ENCODE measurements around the gene PLEKHH2.
"Not testable (repeated sequence)": the region's sequence is repeated elsewhere in the genome, so short reads cannot be mapped to it uniquely, and the experiment has no call there.

The PLEKHH2 gene

GRCh38 chr2:43642363-43642762 is 5.3 kb downstream of the PLEKHH2 start:
- no peak for DNase-seq

DNA sequence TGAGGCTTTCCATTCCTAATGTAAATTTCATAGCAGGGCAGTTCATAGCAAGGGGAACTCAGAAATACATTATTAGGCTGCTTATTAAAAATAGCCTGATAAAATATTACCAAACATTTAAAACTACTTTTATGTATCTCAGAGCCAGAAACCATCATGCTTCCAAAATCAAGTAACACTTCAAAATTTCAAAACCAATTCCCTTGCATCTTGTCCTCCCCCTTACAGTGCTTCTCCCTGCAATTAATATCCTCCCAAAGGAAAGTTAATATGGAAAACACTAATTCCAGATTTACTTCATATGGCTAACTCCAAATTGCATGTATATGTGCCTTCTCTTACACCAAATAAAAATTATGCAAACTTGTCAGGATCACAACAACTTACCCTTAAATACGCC is 6.6 kb downstream of the PLEKHH2 start:
- DNase-seq: no peak

DNA sequence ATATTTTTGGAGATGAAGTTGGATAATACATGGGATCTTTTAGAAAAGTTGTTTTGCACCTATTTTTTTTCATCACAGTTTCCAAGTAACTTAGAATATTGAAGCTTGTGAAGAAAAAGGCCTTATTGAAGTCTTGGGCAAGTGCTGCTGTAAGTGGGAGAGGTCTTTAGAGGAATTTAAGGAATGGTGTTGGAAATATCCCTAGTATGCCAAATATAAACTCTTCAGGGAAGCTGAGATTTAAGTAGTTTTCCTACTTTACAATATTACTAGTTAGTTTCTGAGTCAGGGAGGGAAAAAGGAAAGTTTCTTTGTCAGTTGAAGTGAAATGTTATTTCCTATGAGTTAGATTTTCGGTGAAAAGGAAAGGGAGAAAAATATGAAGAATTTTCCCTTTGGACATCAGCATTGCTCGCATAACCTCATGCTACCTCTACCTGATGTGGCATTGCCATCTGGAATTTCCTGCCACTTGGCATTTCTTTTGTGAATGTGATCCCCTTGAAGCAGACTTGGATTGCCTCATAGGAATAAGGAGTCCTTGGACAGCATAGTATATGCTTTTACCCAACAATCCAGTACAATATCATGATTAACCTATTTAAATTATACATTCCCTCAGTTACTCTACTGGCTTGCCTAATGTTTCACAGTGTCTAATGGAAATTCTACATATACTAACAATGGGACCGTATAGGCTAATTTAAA is 12.1 kb downstream of the PLEKHH2 start:
- no peak for DNase-seq

GRCh38 chr2:43653506-43653905 is 16.4 kb downstream of the PLEKHH2 start:
- DNase-seq: no peak

GRCh38 chr2:43657241-43657640 is 20.2 kb downstream of the PLEKHH2 start:
- DNase-seq: no peak

DNA sequence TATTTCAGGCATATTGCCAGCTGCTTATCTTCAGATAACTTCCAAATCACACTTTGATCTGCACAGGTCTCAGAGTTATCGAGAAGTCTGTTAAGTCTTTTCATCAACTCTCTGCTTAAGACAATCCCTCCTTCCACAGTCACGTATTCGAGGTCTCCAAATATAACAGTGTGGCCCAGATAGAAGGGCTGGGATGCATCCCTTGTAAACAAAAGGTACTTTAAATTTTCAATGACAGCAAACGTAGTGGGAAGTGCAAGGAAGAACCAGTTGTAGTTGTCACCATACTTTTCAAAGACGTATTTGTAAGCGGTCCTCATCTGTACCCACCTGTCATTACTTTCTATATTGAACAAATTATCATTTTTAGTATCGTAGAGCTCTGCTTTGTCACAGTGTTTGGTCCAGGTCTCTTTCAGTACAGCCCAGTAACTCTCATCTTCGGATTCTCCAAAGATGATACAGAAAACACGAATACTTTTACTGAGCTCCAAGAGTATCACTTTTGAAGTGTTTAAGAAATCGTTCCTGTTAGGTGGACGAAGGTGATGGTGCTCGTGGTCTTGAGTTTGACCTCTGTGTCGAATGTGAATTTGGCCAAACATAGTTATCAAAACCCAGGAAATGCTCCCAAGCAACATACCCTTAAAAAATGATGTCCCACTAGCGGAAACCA is 38.7 kb downstream of the PLEKHH2 start:
- DNase-seq: no peak

GRCh38 chr2:43676322-43677050 is 39.4 kb downstream of the PLEKHH2 start, which contains the start of gene C1GALT1C1L:
Gene C1GALT1C1L (minus strand): TSS chr2:43676429. CDS start chr2:43676322, 107 bp downstream.
- peak; percentile 7 for DNase-seq

DNA sequence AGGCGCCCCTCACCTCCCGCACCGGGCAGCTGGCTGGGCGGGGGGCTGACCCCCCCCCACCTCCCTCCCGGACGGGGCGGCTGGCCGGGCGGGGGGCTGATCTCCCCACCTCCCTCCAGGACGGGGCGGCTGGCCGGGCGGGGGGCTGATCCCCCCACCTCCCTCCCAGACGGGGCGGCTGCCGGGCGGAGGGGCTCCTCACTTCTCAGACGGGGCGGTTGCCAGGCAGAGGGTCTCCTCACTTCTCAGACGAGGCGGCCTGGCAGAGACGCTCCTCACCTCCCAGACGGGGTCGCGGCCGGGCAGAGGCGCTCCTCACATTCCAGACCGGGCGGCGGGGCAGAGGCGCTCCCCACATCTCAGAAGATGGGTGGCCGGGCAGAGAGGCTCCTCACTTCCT is 40.7 kb downstream of the PLEKHH2 start:
- DNase-seq: not testable (repeated sequence)

DNA sequence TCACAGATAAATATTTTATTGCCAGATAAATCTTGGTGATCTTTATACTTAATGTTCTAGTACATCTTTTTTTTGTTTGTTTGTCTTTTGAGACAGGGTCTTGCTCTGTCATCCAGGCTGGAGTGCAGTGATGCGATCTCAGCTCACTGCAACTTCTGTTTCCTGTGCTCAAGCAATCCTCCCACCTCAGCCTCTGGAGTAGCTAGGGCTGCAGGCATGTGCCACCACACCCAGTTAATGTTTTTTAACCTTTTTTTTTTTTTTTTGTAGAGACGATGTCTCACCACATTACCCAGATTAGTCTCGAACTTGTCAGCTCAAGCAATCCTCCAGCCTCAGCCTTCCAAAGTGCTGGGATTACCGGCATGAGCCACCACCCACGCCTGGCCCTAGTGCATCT is 48.3 kb downstream of the PLEKHH2 start:
- DNase-seq: no peak

GRCh38 chr2:43689999-43690398 is 52.9 kb downstream of the PLEKHH2 start:
- DNase-seq: no peak

DNA sequence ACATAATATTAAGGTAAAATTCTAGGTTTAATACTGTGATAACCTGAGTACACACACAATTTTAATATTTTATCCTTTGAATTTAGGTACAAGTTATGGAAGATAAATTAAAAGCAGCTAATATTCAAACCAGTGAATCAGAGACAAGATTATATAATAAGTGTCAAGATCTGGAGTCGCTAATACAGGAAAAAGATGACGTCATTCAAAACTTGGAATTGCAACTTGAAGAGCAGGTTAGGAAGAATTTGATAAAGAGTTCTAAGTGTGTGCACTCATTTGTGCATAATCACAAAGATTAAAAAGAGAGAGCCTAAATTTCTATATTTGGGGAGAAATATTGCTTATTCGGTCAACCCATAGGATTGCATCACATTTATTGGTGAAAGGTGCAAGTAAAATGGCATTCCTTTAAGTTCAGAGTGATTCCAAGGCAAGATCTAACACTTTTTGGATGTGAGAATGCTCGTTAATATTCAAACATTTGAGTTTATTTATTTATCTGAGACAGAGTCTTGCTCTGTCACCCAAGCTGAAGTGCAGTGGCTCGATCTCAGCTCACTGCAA is 55.5 kb downstream of the PLEKHH2 start:
- no peak for DNase-seq

GRCh38 chr2:43698140-43698539 is 61.1 kb downstream of the PLEKHH2 start:
- DNase-seq: not testable (repeated sequence)

DNA sequence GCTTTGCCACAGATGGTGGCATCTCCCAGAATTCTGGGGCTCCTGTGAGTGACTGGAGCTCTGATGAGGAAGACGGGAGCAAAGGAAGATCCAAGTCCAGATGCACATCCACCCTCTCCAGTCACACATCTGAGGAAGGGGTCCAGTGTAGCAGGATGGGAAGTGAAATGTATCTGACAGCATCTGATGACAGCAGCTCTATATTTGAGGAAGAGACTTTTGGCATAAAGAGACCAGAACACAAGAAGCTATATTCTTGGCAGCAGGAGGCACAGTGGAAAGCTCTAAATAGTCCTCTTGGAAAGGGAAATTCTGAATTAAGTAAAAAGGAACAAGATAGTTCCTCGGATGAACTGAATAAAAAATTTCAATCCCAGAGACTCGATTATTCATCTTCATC is 62.7 kb downstream of the PLEKHH2 start:
- no peak for DNase-seq

- DNase-seq: no peak
Observed at GRCh38 chr2:43701111-43701510, 64.1 kb downstream of the PLEKHH2 start.

GRCh38 chr2:43707255-43708015 is 70.4 kb downstream of the PLEKHH2 start:
- DNase-seq: no peak

- no peak for DNase-seq
Observed at GRCh38 chr2:43708178-43708577, 71.1 kb downstream of the PLEKHH2 start.

DNA sequence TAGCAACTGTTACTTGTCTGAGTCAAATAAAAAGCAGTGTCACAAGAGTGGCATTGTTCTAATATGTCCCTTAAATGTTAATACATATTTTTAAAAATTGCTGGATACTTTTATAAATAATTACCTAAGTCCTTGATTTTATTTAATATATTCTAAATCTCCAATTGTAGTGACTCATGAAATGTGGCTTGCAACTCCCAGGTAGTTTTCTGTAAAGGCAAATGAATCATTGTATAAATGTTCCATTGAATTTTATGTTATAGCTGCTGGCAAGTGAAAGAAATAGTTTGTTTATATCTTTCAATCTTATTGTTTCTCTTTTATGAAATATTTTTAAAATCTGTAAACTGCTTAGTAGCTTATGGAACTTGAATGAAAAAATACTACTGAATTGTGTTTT is 71.8 kb downstream of the PLEKHH2 start:
- DNase-seq: no peak

GRCh38 chr2:43710866-43711265 is 73.8 kb downstream of the PLEKHH2 start:
- no peak for DNase-seq

DNA sequence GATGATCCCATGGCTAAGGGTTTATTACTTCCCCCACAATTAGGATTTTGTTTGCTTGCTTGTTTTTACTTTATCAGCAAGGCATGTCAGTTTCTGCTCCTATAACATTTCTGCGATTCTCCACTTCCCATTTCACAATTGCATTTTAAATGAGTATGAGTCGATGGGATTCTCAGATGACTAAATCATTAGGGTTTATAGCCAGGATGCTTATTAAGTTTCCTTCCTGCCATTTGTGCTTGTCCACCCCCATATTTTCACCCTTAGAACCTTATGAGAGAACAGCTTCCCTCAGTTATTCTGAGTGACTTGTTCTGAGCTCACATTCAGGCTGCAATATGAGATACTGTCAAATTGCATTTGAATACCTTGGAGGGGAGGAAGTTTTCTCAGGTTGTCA is 77.1 kb downstream of the PLEKHH2 start:
- DNase-seq: no peak

GRCh38 chr2:43715300-43716098 is 78.4 kb downstream of the PLEKHH2 start:
- DNase-seq: no peak

- no peak for DNase-seq
Observed at GRCh38 chr2:43717322-43717721, 80.3 kb downstream of the PLEKHH2 start.

Data from activated gamma-delta T cell treated with Interleukin-2 at 50 U/mL for 16 hours (primary cell).